ENCODE measurements around the gene KRT86.
"Not testable (repeated sequence)": the region's sequence is repeated elsewhere in the genome, so short reads cannot be mapped to it uniquely, and the experiment has no call there.

KRT86 gene

GRCh38 chr12:52291267-52291935 is 17.0 kb downstream of the KRT86 start, which contains the start of gene KRT81:
TSS of gene KRT81 (minus strand) at chr12:52291534. CDS start at chr12:52291465, 69 bp downstream.
- DNase-seq (ENCODE audit: low read depth): no peak
- no peak within 1 kb of the TSS for H3K9ac ChIP-seq (ENCODE audit: low read length)
- peaks cover 28% of the 10 kb centered on the region for H3K27me3 ChIP-seq (replicated peaks; ENCODE audit: control insufficient read depth, insufficient read depth, low read length)
- no peaks in the 10 kb centered on the region for H3K9me3 ChIP-seq (ENCODE audit: control insufficient read depth, low read length)
- no peaks in the 10 kb centered on the region for H3K36me3 ChIP-seq (ENCODE audit: control insufficient read depth, insufficient read depth, low read length, severe bottlenecking)
- no peaks in the 10 kb centered on the region for H3K4me1 ChIP-seq (ENCODE audit: control insufficient read depth, insufficient read depth, low read length)
- H3K4me3 ChIP-seq (ENCODE audit: low read length): no peak within 1 kb of the TSS

- Histone ChIP-seq H3K4me3 (ENCODE audit: low read length) (no peak overlapping the region), H3K4me1 (ENCODE audit: control insufficient read depth, insufficient read depth, low read length) (no peaks in the 10 kb centered on the region), H3K9ac (ENCODE audit: low read length) (no peak overlapping the region), H3K36me3 (ENCODE audit: control insufficient read depth, insufficient read depth, low read length, severe bottlenecking) (no peaks in the 10 kb centered on the region), H3K9me3 (ENCODE audit: control insufficient read depth, low read length) (no peaks in the 10 kb centered on the region), H3K27me3 (replicated peaks; ENCODE audit: control insufficient read depth, insufficient read depth, low read length) (peaks cover 44% of the 10 kb centered on the region)
- no peak for DNase-seq (ENCODE audit: low read depth)
Measured at GRCh38 chr12:52293926-52294325, 19.5 kb downstream of the KRT86 start.

- Histone ChIP-seq H3K4me1 (ENCODE audit: control insufficient read depth, insufficient read depth, low read length) (no peaks in the 10 kb centered on the region), H3K4me3 (ENCODE audit: low read length) (no peak overlapping the region), H3K9ac (ENCODE audit: low read length) (no peak overlapping the region), H3K27me3 (replicated peaks; ENCODE audit: control insufficient read depth, insufficient read depth, low read length) (peaks cover 50% of the 10 kb centered on the region), H3K36me3 (ENCODE audit: control insufficient read depth, insufficient read depth, low read length, severe bottlenecking) (no peaks in the 10 kb centered on the region), H3K9me3 (ENCODE audit: control insufficient read depth, low read length) (no peaks in the 10 kb centered on the region)
- DNase-seq (ENCODE audit: low read depth): no peak
Measured at GRCh38 chr12:52294803-52295202, 20.4 kb downstream of the KRT86 start.

GRCh38 chr12:52295663-52296062 is 21.2 kb downstream of the KRT86 start:
- H3K27me3 ChIP-seq (replicated peaks; ENCODE audit: control insufficient read depth, insufficient read depth, low read length): peaks cover 55% of the 10 kb centered on the region
- no peaks in the 10 kb centered on the region for H3K9me3 ChIP-seq (ENCODE audit: control insufficient read depth, low read length)
- no peaks in the 10 kb centered on the region for H3K36me3 ChIP-seq (ENCODE audit: control insufficient read depth, insufficient read depth, low read length, severe bottlenecking)
- no peak overlapping the region for H3K9ac ChIP-seq (ENCODE audit: low read length)
- H3K4me3 ChIP-seq (ENCODE audit: low read length): no peak overlapping the region
- H3K4me1 ChIP-seq (ENCODE audit: control insufficient read depth, insufficient read depth, low read length): no peaks in the 10 kb centered on the region
- no peak for DNase-seq (ENCODE audit: low read depth)

- Histone ChIP-seq H3K9ac (ENCODE audit: low read length) (no peak overlapping the region), H3K27me3 (replicated peaks; ENCODE audit: control insufficient read depth, insufficient read depth, low read length) (peaks cover 60% of the 10 kb centered on the region), H3K36me3 (ENCODE audit: control insufficient read depth, insufficient read depth, low read length, severe bottlenecking) (no peaks in the 10 kb centered on the region), H3K9me3 (ENCODE audit: control insufficient read depth, low read length) (no peaks in the 10 kb centered on the region), H3K4me1 (ENCODE audit: control insufficient read depth, insufficient read depth, low read length) (no peaks in the 10 kb centered on the region), H3K4me3 (ENCODE audit: low read length) (no peak overlapping the region)
- no peak for DNase-seq (ENCODE audit: low read depth)
Measured at GRCh38 chr12:52296572-52297215, 22.2 kb downstream of the KRT86 start.

GRCh38 chr12:52298677-52299190 is 24.3 kb downstream of the KRT86 start:
- Histone ChIP-seq H3K4me1 (ENCODE audit: control insufficient read depth, insufficient read depth, low read length) (no peaks in the 10 kb centered on the region), H3K4me3 (ENCODE audit: low read length) (no peak overlapping the region), H3K27me3 (replicated peaks; ENCODE audit: control insufficient read depth, insufficient read depth, low read length) (peaks cover 44% of the 10 kb centered on the region)

GRCh38 chr12:52300796-52301691 is 26.6 kb downstream of the KRT86 start:
- no peaks in the 10 kb centered on the region for H3K9me3 ChIP-seq (ENCODE audit: control insufficient read depth, low read length)
- no peaks in the 10 kb centered on the region for H3K4me1 ChIP-seq (ENCODE audit: control insufficient read depth, insufficient read depth, low read length)
- H3K27me3 ChIP-seq (replicated peaks; ENCODE audit: control insufficient read depth, insufficient read depth, low read length): peaks cover 38% of the 10 kb centered on the region
- no peak overlapping the region for H3K9ac ChIP-seq (ENCODE audit: low read length)
- no peaks in the 10 kb centered on the region for H3K36me3 ChIP-seq (ENCODE audit: control insufficient read depth, insufficient read depth, low read length, severe bottlenecking)
- H3K4me3 ChIP-seq (ENCODE audit: low read length): no peak overlapping the region
- no peak for DNase-seq (ENCODE audit: low read depth)

More at GRCh38 chr12:52298677-52299190, 24.3 kb downstream of the KRT86 start:
- DNase-seq (ENCODE audit: low read depth): no peak
- H3K9ac ChIP-seq (ENCODE audit: low read length): no peak overlapping the region
- H3K9me3 ChIP-seq (ENCODE audit: control insufficient read depth, low read length): no peaks in the 10 kb centered on the region
- H3K36me3 ChIP-seq (ENCODE audit: control insufficient read depth, insufficient read depth, low read length, severe bottlenecking): no peaks in the 10 kb centered on the region

GRCh38 chr12:52301721-52302120 is 27.3 kb downstream of the KRT86 start:
- H3K27me3 ChIP-seq (replicated peaks; ENCODE audit: control insufficient read depth, insufficient read depth, low read length): peaks cover 45% of the 10 kb centered on the region
- not testable (repeated sequence) for H3K4me3 ChIP-seq (ENCODE audit: low read length); H3K9ac ChIP-seq (ENCODE audit: low read length); H3K36me3 ChIP-seq (ENCODE audit: control insufficient read depth, insufficient read depth, low read length, severe bottlenecking); H3K9me3 ChIP-seq (ENCODE audit: control insufficient read depth, low read length); H3K4me1 ChIP-seq (ENCODE audit: control insufficient read depth, insufficient read depth, low read length); DNase-seq (ENCODE audit: low read depth)

- DNase-seq (ENCODE audit: low read depth); H3K4me1 ChIP-seq (ENCODE audit: control insufficient read depth, insufficient read depth, low read length); H3K9me3 ChIP-seq (ENCODE audit: control insufficient read depth, low read length); H3K36me3 ChIP-seq (ENCODE audit: control insufficient read depth, insufficient read depth, low read length, severe bottlenecking); H3K9ac ChIP-seq (ENCODE audit: low read length); H3K4me3 ChIP-seq (ENCODE audit: low read length): not testable (repeated sequence)
- peaks cover 45% of the 10 kb centered on the region for H3K27me3 ChIP-seq (replicated peaks; ENCODE audit: control insufficient read depth, insufficient read depth, low read length)
Measured at GRCh38 chr12:52302242-52302914, 27.9 kb downstream of the KRT86 start.

- H3K9me3 ChIP-seq (ENCODE audit: control insufficient read depth, low read length); H3K9ac ChIP-seq (ENCODE audit: low read length); H3K4me3 ChIP-seq (ENCODE audit: low read length); DNase-seq (ENCODE audit: low read depth); H3K36me3 ChIP-seq (ENCODE audit: control insufficient read depth, insufficient read depth, low read length, severe bottlenecking); H3K4me1 ChIP-seq (ENCODE audit: control insufficient read depth, insufficient read depth, low read length): not testable (repeated sequence)
- peaks cover 50% of the 10 kb centered on the region for H3K27me3 ChIP-seq (replicated peaks; ENCODE audit: control insufficient read depth, insufficient read depth, low read length)
Measured at GRCh38 chr12:52304941-52305411, 30.5 kb downstream of the KRT86 start.
